Right cardiac atrium (tissue), 5 donors: ENCODE data around the gene VMAC. TPM values are rescaled to one million over a fixed set of nuclear protein-coding genes. Genes with fewer than 3 reads are reported as not detected.

Experiments used
- ATAC-seq, 2 donors: fragments of 200-7000 bp; cut with Tn5 transposase; one replicate each; pipeline versions ENCODE4 v1.8.0 to v1.9.1; 2020; ENCODE audit warnings: moderate library complexity in 2 of 2, mild to moderate bottlenecking in 1 of 2
- DNase-seq, 3 donors: peaks; one replicate each; pipeline ENCODE4 v3.0.0-alpha.2; 2020
- H3K27ac ChIP-seq: one replicate; pipeline ENCODE4 v1.5.1; 2013; ENCODE audit warnings: mild to moderate bottlenecking, low read length, control low read depth, moderate library complexity
- H3K27me3 ChIP-seq: one replicate; pipeline ENCODE4 v1.6.1; 2013; ENCODE audit not compliant: control insufficient read depth, insufficient read depth
- H3K4me1 ChIP-seq: one replicate; pipeline ENCODE4 v1.6.1; 2013; ENCODE audit warnings: low read length; ENCODE audit not compliant: control insufficient read depth, insufficient read depth
- H3K4me3 ChIP-seq: one replicate; pipeline ENCODE4 v1.5.1; 2013; ENCODE audit warnings: low read length, control low read depth
- H3K9me3 ChIP-seq: one replicate; pipeline ENCODE4 v1.6.1; 2013; ENCODE audit warnings: low read length; ENCODE audit not compliant: control insufficient read depth
- WGBS: extraction: QIAGEN DNeasy Blood & Tissue Kit; methylation state at CpG from one replicate; pipeline ENCODE4 v1.1.7; 2013; 5-methylcytosine and 5-hydroxymethylcytosine counted together
- intact Hi-C, 4 donors: fragments of 100-400 bp; cut with DNase I; formaldehyde crosslinking; loops; one replicate each; pipeline versions ENCODE4 v1.11.0 to v1.14.0; 2022 to 2023
- polyA plus RNA-seq: library from polyadenylated mRNA; stranded (reverse); fragments of 200-250 nt; gene quantifications from one replicate; pipeline ENCODE4 v1.2.3, GENCODE V29; 2013
- total RNA-seq, 4 donors: library from RNA; stranded (reverse); fragmentation: NEBNext Ultra II Directional; extraction: Animal tissue kit (Norgen Biotek cat#: 25700); gene quantifications; one replicate each; pipeline ENCODE4 v1.2.1, GENCODE V29; 2021
- donor health status: healthy with polysubstance abuse.
- donor health status: DM: no; HTN: yes; CAD: no.
- donor health status: DM: no; HTN: no; CAD: no.
- donor health status: DM: no; HTN: yes; CAD: no; lungs with severe emphysema.
- donor health status: DM: yes; HTN: yes; CAD: no.

The VMAC gene
- total and polyA plus RNA-seq, 5 donors, result 1.9 to 5.8 (median 3.6) TPM

DNA sequence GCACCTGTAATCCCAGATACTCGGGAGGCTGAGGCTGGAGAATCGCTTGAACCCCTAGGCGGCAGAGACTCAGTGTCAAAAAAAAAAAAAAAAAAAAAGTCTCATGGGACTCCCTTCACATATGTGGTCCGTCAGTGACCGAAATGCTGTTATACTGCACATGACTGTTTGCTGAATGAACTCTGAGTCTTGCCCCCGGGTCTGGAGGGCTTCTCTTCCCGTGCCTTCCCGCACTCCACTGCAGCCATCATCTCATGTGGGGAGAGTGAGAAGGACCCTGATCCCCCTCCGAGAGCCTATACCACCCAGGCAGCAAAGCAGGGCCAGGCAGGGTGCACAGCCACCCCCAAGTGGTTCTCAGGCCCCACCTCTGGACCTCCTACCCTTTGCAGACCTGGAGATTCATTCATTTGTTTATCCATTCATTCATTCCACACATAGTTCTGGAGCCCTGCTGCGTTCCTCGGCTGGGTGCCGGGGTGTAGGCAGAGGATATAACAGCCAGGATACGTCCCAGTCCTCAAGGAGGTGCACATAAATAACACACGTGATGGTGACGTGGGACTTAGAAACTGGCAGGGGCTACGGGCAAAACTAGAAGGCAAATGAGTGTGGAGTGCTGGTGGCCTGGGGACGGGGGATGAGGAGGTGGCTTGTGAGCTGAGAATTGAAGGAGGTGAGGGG lies 15.2 kb upstream of the VMAC start:
- ATAC-seq, result no peak
- Histone ChIP-seq H3K27me3 (no peaks in the 10 kb centered on the region), H3K9me3 (no peaks in the 10 kb centered on the region), H3K27ac (no peak overlapping the region), H3K4me1 (peaks cover 6% of the 10 kb centered on the region), H3K4me3 (no peak overlapping the region)
- intact Hi-C loops, result loop anchor here in 2 of 4 donors (10.0 kb wide), 1 partner anchor 65 kb away; no protein-coding TSS in a partner anchor
- DNase-seq, result no peak
- 50% methylated on average over 17 of the region's 17 CpGs for WGBS

- no peak overlapping the region for H3K4me3 ChIP-seq
- H3K9me3 ChIP-seq, result no peaks in the 10 kb centered on the region
- ATAC-seq (no peak), DNase-seq (peak in 1 of 3 donors; percentile 48)
- H3K4me1 ChIP-seq, result peaks cover 6% of the 10 kb centered on the region
- H3K27me3 ChIP-seq, result no peaks in the 10 kb centered on the region
- 46% methylated on average over 10 of the region's 10 CpGs for WGBS
- intact Hi-C loops, result loop anchor here in 3 of 4 donors (5.0 to 10.0 kb wide), 3 partner anchors 83 to 88 kb away; partner anchors contain the start of gene NRTN (in 2 of the 3)
- no peak overlapping the region for H3K27ac ChIP-seq
Observed at GRCh38 chr19:5890099-5890498, 14.6 kb upstream of the VMAC start.

DNA sequence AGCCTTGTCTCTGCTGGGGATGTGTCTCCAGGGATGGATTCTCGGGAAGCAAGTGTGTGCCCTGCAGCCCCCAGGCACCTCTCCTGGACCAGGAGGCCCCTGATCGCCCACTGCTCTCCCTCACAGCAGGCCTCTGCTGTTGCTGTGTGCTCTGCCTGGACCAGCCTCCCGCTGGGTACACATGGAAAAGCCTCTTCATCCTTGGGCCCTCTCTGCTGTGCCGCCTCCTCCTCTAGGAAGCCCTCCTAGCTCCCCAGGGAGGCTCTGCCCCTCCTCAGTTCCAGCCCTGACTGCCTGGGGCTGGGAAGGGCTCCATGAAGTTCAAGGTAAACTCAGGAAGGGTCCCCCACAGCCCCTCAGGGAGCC lies 13.1 kb upstream of the VMAC start:
- 56% methylated on average over 4 of the region's 4 CpGs for WGBS

DNA sequence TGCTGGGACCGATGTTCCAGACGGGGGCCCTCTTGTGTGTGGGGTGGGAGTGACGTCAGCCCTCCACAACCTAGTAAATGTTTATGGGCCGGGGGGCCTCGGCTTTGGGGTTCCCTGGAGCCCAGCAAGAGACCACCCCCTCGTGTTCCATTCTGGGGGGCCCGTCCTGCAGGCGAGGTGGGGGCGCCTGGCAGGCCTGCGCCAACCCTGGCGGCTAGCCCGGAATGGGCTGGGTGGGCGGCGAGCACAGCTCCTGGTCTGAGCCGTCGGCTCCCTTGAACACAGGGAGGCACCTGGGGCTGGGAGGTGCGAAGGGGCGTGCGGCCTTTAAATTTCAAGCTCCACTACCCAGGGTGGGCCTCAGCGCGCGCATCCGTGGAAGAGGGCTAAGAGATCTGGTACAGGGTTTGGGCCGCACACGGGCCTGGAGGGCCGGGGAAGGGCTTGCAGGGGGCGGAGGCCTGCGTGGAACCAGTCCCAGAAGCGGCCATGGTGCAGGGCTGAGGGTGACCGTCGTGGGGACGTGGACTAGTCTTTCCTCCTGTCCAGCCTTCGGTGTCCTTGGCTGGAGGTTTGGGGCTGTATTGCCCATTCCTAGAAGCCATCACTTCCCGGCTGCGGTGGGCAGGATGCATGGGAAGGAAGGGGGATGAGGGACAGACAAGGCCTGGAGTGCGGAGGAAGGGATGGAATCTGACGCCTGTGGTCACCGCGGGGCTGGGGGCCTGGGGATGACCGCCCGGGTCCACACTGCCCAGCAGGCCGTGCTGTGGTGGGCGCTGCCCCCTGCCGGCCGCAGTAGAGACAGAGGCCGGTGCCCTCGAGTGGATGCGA lies 12.5 kb upstream of the VMAC start:
- peak overlapping the region; percentile 22 for H3K27ac ChIP-seq
- intact Hi-C loops, result loop anchor here (2.0 to 10.0 kb wide), 4 partner anchors 85 to 90 kb away; partner anchors contain the start of gene NRTN (in 3 of the 4)
- DNase-seq (peak in 2 of 3 donors; percentile 83), ATAC-seq (peak; percentile 39 to 44)
- peaks cover 6% of the 10 kb centered on the region for H3K4me1 ChIP-seq
- H3K4me3 ChIP-seq, result no peak overlapping the region
- no peaks in the 10 kb centered on the region for H3K27me3 ChIP-seq
- 6% methylated on average over 48 of the region's 48 CpGs for WGBS
- no peaks in the 10 kb centered on the region for H3K9me3 ChIP-seq

More for the DNA sequence above, 13.1 kb upstream of the VMAC start:
- Histone ChIP-seq H3K27me3 (no peaks in the 10 kb centered on the region), H3K4me3 (no peak overlapping the region), H3K4me1 (peaks cover 6% of the 10 kb centered on the region), H3K9me3 (no peaks in the 10 kb centered on the region), H3K27ac (no peak overlapping the region)
- DNase-seq (no peak), ATAC-seq (no peak)
- intact Hi-C loops, result loop anchor here in 3 of 4 donors (5.0 to 10.0 kb wide), 3 partner anchors 84 to 89 kb away; partner anchors contain the start of gene NRTN (in 2 of the 3)

DNA sequence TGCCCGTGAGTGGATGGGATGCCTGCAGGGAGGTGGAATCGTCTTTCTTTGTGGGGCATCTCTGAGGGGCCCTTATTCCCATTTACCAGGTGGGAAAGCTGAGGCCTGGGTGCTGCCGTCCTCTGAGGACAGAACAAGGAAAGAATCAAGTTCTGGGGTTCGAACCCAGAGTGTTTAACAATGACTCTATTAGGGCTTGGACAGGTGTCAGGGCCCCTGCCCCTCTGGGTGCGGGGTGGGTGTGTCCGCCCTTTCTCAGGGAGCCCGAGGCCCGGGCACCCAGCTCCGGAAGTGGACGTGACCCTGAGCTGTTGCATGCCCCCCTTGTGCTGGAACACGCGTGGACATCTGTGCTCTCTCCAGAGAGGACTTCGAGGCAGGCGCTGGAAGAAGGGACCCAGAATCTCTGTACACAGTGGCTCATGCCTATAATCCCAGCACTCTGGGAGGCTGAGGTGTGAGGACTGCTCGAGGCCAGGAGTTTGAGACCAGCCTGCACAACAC lies 11.8 kb upstream of the VMAC start:
- ATAC-seq (no peak), DNase-seq (peak in 2 of 3 donors; percentile 55 to 67)
- intact Hi-C loops, result loop anchor here (2.0 to 10.0 kb wide), 4 partner anchors 86 to 91 kb away; partner anchors contain the start of gene NRTN (in 3 of the 4)
- Histone ChIP-seq H3K4me1 (peaks cover 6% of the 10 kb centered on the region), H3K9me3 (no peaks in the 10 kb centered on the region), H3K27me3 (no peaks in the 10 kb centered on the region), H3K27ac (peak overlapping the region; percentile 88), H3K4me3 (no peak overlapping the region)
- 57% methylated on average over 15 of the region's 15 CpGs for WGBS

- intact Hi-C loops, result loop anchor here (2.0 to 10.0 kb wide), 4 partner anchors 86 to 91 kb away; partner anchors contain the start of gene NRTN (in 3 of the 4)
- H3K4me3 ChIP-seq, result no peak overlapping the region
- peak overlapping the region; percentile 88 for H3K27ac ChIP-seq
- H3K27me3 ChIP-seq, result no peaks in the 10 kb centered on the region
- H3K4me1 ChIP-seq, result peaks cover 6% of the 10 kb centered on the region
- no peaks in the 10 kb centered on the region for H3K9me3 ChIP-seq
- DNase-seq, result peak in 1 of 3 donors; percentile 50
- WGBS, result 55% methylated on average over 13 of the region's 13 CpGs
- ATAC-seq, result peak in 1 of 2 donors; percentile 7
Observed at GRCh38 chr19:5893296-5893903, 11.3 kb upstream of the VMAC start.

DNA sequence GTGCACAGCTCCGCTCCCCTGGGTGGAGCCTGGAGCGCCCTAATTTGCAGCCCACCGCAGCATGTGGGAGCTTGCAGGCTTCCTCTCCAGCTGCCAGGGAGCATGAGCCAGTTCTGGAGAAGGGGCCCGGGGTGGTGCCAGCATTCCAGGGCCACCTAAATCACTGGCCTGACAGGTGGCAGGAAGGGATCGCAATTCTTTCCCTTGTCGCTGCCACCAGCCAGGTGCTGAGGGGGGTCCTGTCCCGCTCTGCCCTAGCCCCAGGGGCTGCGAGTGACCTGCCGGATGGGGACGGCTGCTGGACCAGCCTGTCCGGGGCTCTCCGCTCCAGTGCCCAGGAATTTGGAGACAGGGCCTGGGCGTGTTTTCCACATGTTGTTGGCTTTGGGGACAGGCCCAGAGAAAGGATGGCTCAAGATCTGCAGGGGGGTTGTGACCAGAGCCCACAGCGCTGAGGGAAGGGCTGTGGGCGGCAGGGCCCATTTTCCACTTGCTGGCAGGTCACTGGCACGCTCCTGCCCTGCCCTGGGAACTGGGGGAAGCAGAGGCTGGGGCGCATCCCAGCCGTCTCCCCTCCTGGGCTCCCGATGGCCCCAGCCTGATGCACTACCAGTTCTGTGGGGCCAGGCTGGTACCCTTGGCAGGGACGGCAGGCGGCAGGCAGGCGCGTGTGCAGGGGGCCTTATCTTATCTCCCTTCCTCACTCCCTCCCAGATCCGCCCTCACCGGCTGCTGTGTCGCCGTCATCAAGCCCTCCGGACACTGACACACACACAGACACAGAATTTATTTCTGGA lies 10.6 kb upstream of the VMAC start:
- Histone ChIP-seq H3K9me3 (no peaks in the 10 kb centered on the region), H3K27ac (peak overlapping the region; percentile 88), H3K27me3 (no peaks in the 10 kb centered on the region), H3K4me3 (no peak overlapping the region), H3K4me1 (peaks cover 6% of the 10 kb centered on the region)
- WGBS, result 40% methylated on average over 28 of the region's 28 CpGs
- peak; percentile 77 to 89 (median 87) for DNase-seq
- intact Hi-C loops, result loop anchor here (2.0 to 10.0 kb wide), 4 partner anchors 87 to 92 kb away; partner anchors contain the start of gene NRTN (in 3 of the 4)
- peak; percentile 78 to 80 for ATAC-seq

GRCh38 chr19:5894704-5895349 lies 9.8 kb upstream of the VMAC start:
- Histone ChIP-seq H3K4me1 (peaks cover 6% of the 10 kb centered on the region), H3K27ac (peak overlapping the region; percentile 72), H3K9me3 (no peaks in the 10 kb centered on the region), H3K27me3 (no peaks in the 10 kb centered on the region), H3K4me3 (no peak overlapping the region)
- WGBS, result 55% methylated on average over 28 of the region's 28 CpGs
- ATAC-seq (peak; percentile 1 to 17), DNase-seq (peak in 2 of 3 donors; percentile 69 to 75)
- intact Hi-C loops, result loop anchor here in 3 of 4 donors (5.0 to 10.0 kb wide), 4 partner anchors 77 to 93 kb away; partner anchors contain the start of gene NRTN (in 2 of the 3)

GRCh38 chr19:5895409-5895808 lies 9.3 kb upstream of the VMAC start:
- intact Hi-C loops, result loop anchor here in 2 of 4 donors (5.0 to 10.0 kb wide), 2 partner anchors 77 to 91 kb away; partner anchors contain the start of gene NRTN (in 1 of the 2)
- no peaks in the 10 kb centered on the region for H3K27me3 ChIP-seq
- peaks cover 6% of the 10 kb centered on the region for H3K4me1 ChIP-seq
- DNase-seq (peak in 2 of 3 donors; percentile 61 to 63), ATAC-seq (peak; percentile 7 to 19)
- no peaks in the 10 kb centered on the region for H3K9me3 ChIP-seq
- WGBS, result 62% methylated on average over 15 of the region's 15 CpGs
- H3K27ac ChIP-seq, result peak overlapping the region; percentile 72
- H3K4me3 ChIP-seq, result no peak overlapping the region
